T-helper 1 cell (primary cell): ENCODE results near the gene CRYBA2.

ENCODE experiments used
- DNase-seq, 5 donors: peaks; one replicate each; pipeline ENCODE4 v3.0.0-alpha.2; 2012 to 2020

The CRYBA2 gene

GRCh38 chr2:219023045-219023605, 29.9 kb upstream of the CRYBA2 start:
- no peak for DNase-seq

- no peak for DNase-seq
Observed at GRCh38 chr2:219022616-219023015, 29.4 kb upstream of the CRYBA2 start.

GRCh38 chr2:219022041-219022440, 28.8 kb upstream of the CRYBA2 start:
- no peak for DNase-seq

- DNase-seq = no peak
Observed at GRCh38 chr2:219021591-219021990, 28.4 kb upstream of the CRYBA2 start.

- DNase-seq = no peak
Observed at GRCh38 chr2:219020604-219021365, 27.6 kb upstream of the CRYBA2 start.

GRCh38 chr2:219019436-219019835, 26.2 kb upstream of the CRYBA2 start:
- DNase-seq = no peak

- no peak for DNase-seq
Observed at GRCh38 chr2:219018726-219019125, 25.5 kb upstream of the CRYBA2 start.

GRCh38 chr2:219018286-219018685, 25.1 kb upstream of the CRYBA2 start:
- no peak for DNase-seq

- no peak for DNase-seq
Observed at GRCh38 chr2:219017201-219017931, 24.1 kb upstream of the CRYBA2 start.

- no peak for DNase-seq
Observed at GRCh38 chr2:219016721-219017120, 23.5 kb upstream of the CRYBA2 start.

- no peak for DNase-seq
Observed at GRCh38 chr2:219010873-219011272, 17.7 kb upstream of the CRYBA2 start.

GRCh38 chr2:219010162-219010756, 17.0 kb upstream of the CRYBA2 start:
- no peak for DNase-seq

- no peak for DNase-seq
Observed at GRCh38 chr2:219009294-219009693, 16.1 kb upstream of the CRYBA2 start.

- no peak for DNase-seq
Observed at GRCh38 chr2:219003979-219004378, 10.8 kb upstream of the CRYBA2 start.

GRCh38 chr2:219003267-219003634, 10.0 kb upstream of the CRYBA2 start:
- no peak for DNase-seq

- DNase-seq = peak in 3 of 5 donors; percentile 19 to 39 (median 36)
Observed at GRCh38 chr2:219002395-219003266, 9.4 kb upstream of the CRYBA2 start.

GRCh38 chr2:219001577-219002394, 8.6 kb upstream of the CRYBA2 start:
- no peak for DNase-seq

- DNase-seq = no peak
Observed at GRCh38 chr2:219001100-219001576, 7.9 kb upstream of the CRYBA2 start.

- DNase-seq = no peak
Observed at GRCh38 chr2:219000569-219000960, 7.3 kb upstream of the CRYBA2 start.

GRCh38 chr2:218999881-219000568, 6.8 kb upstream of the CRYBA2 start:
- no peak for DNase-seq
